CD14-positive monocyte (primary cell): ENCODE measurements around the gene LAG3. TPM values are rescaled to one million over a fixed set of nuclear protein-coding genes. Genes with fewer than 3 reads are reported as not detected.
A peak's percentile ranks its signal among the peaks of the same experiment; 100 is the strongest.

Experiments used
- DNase-seq, 3 donors: peaks; one replicate each; pipeline ENCODE4 v3.0.0-alpha.2; 2011 to 2022
- H2AFZ ChIP-seq: 2 replicates; pipeline ENCODE4 v1.6.0; 2012; ENCODE audit warnings: mild to moderate bottlenecking, low read depth, low read length, inconsistent platforms; ENCODE audit not compliant: insufficient read depth, poor library complexity, severe bottlenecking
- H3K27ac ChIP-seq, 2 donors: 1 replicate in 1 of 2; 2 replicates in 1 of 2; pipeline ENCODE4 v1.5.1; 2012 to 2013; ENCODE audit warnings: low read length in 2 of 2, control low read depth in 1 of 2, inconsistent platforms in 1 of 2, low read depth in 1 of 2, mild to moderate bottlenecking in 1 of 2
- H3K27me3 ChIP-seq, 2 donors: one replicate each; pipeline versions ENCODE4 v1.6.0 to v1.6.1; 2011 to 2013; ENCODE audit warnings: low read length in 2 of 2; ENCODE audit not compliant: control insufficient read depth in 2 of 2, insufficient read depth in 2 of 2
- H3K36me3 ChIP-seq, 2 donors: replicated peaks in 1 of 2; 1 replicate in 1 of 2; 2 replicates in 1 of 2; pipeline versions ENCODE4 v1.5.1 to v1.6.1; 2012 to 2013; ENCODE audit warnings: low read length in 2 of 2, control low read depth in 1 of 2, inconsistent platforms in 1 of 2, mild to moderate bottlenecking in 1 of 2; ENCODE audit not compliant: insufficient read depth in 2 of 2, control insufficient read depth in 1 of 2
- H3K4me1 ChIP-seq, 2 donors: 1 replicate in 1 of 2; 2 replicates in 1 of 2; pipeline versions ENCODE4 v1.5.1 to v1.6.1; 2012 to 2013; ENCODE audit warnings: low read length in 2 of 2, control low read depth in 1 of 2, inconsistent platforms in 1 of 2, mild to moderate bottlenecking in 1 of 2, moderate library complexity in 1 of 2; ENCODE audit not compliant: insufficient read depth in 2 of 2, control insufficient read depth in 1 of 2
- H3K4me2 ChIP-seq: replicated peaks from 2 replicates; pipeline ENCODE3; 2012; ENCODE audit warnings: low read length, moderate library complexity, mild to moderate bottlenecking; ENCODE audit not compliant: poor library complexity, severe bottlenecking; ENCODE audit errors: extremely low read depth
- H3K4me3 ChIP-seq, 3 experiments: fragments of 200-600 bp in 1 of 3; sonication (generic) in 1 of 3; replicated peaks in 1 of 3; 1 replicate in 2 of 3; 2 replicates in 1 of 3; pipeline ENCODE4 v1.5.1; 2011 to 2013; ENCODE audit warnings: low read length in 3 of 3, mild to moderate bottlenecking in 3 of 3, control low read depth in 2 of 3, low read depth in 2 of 3, inconsistent platforms in 1 of 3, moderate library complexity in 1 of 3
- H3K79me2 ChIP-seq: 2 replicates; pipeline ENCODE4 v1.6.0; 2012; ENCODE audit warnings: mild to moderate bottlenecking, control low read depth, inconsistent platforms, low read length, moderate library complexity; ENCODE audit not compliant: insufficient read depth
- H3K9ac ChIP-seq: 2 replicates; pipeline ENCODE4 v1.6.0; 2017; ENCODE audit warnings: low read length, mild to moderate bottlenecking; ENCODE audit not compliant: insufficient read depth, poor library complexity, severe bottlenecking
- H3K9me3 ChIP-seq, 2 donors: replicated peaks in 1 of 2; 1 replicate in 1 of 2; 2 replicates in 1 of 2; pipeline versions ENCODE4 v1.5.1 to v1.6.1; 2012 to 2013; ENCODE audit warnings: low read length in 2 of 2, control low read depth in 1 of 2; ENCODE audit not compliant: control insufficient read depth in 1 of 2, insufficient read depth in 1 of 2
- H4K20me1 ChIP-seq: 2 replicates; pipeline ENCODE4 v1.6.0; 2012; ENCODE audit warnings: mild to moderate bottlenecking, low read length, control low read depth, moderate library complexity; ENCODE audit not compliant: insufficient read depth
- H3K27ac Mint-ChIP-seq, 7 donors: one replicate each; pipeline ENCODE4 v1.8.0; 2020; ENCODE audit warnings: mild to moderate bottlenecking in 7 of 7, mixed read lengths in 7 of 7, moderate library complexity in 6 of 7, inconsistent platforms in 2 of 7
- H3K27me3 Mint-ChIP-seq, 3 donors: one replicate each; pipeline ENCODE4 v1.8.0; 2021 to 2022; ENCODE audit warnings: low read depth in 3 of 3, mild to moderate bottlenecking in 3 of 3, mixed read lengths in 3 of 3, moderate library complexity in 3 of 3, inconsistent platforms in 1 of 3
- H3K36me3 Mint-ChIP-seq, 2 donors: one replicate each; pipeline ENCODE4 v1.8.0; 2020; ENCODE audit warnings: mixed read lengths in 2 of 2, inconsistent platforms in 1 of 2, mild to moderate bottlenecking in 1 of 2
- H3K4me1 Mint-ChIP-seq: one replicate; pipeline ENCODE4 v1.8.0; 2020; ENCODE audit warnings: mild to moderate bottlenecking, mixed read lengths
- H3K4me3 Mint-ChIP-seq, 2 donors: one replicate each; pipeline ENCODE4 v1.8.0; 2020; ENCODE audit warnings: mild to moderate bottlenecking in 2 of 2, mixed read lengths in 2 of 2, moderate library complexity in 1 of 2
- H3K9me3 Mint-ChIP-seq, 7 donors: one replicate each; pipeline ENCODE4 v1.8.0; 2020 to 2022; ENCODE audit warnings: mixed read lengths in 7 of 7, mild to moderate bottlenecking in 6 of 7, moderate library complexity in 6 of 7, inconsistent platforms in 2 of 7
- WGBS: methylation state at CpG from one replicate; pipeline ENCODE4 v1.1.5; 2013; ENCODE audit warnings: missing lambda C conversion rate; ENCODE audit not compliant: insufficient coverage; 5-methylcytosine and 5-hydroxymethylcytosine counted together
- intact Hi-C, 2 donors: fragments of 100-400 bp; cut with micrococcal nuclease; formaldehyde crosslinking; loops; one replicate each; pipeline versions ENCODE4 v1.15.0 to v1.15.1; 2023
- polyA plus RNA-seq, 3 donors: library from polyadenylated mRNA; depleted of rRNA in 1 of 3; unstranded in 2 of 3; stranded (reverse) in 1 of 3; fragments of 300-500 nt in 2 of 3; fragments of >200 nt in 1 of 3; fragmentation: Illumina TruSeq in 2 of 3; gene quantifications; 1 replicate in 2 of 3; 2 replicates in 1 of 3; pipeline ENCODE4 v1.2.3, GENCODE V29; 2012 to 2021
- TF ChIP-seq, protein P1 (sequence below): fragments of 200-600 bp; IDR thresholded peaks from one replicate; pipeline ENCODE4 v1.8.0; 2022; ENCODE audit warnings: antibody characterized with exemption, mild to moderate bottlenecking

LAG3 gene
- polyA plus RNA-seq, 3 donors: 0.04 TPM; not detected in 2

DNA sequence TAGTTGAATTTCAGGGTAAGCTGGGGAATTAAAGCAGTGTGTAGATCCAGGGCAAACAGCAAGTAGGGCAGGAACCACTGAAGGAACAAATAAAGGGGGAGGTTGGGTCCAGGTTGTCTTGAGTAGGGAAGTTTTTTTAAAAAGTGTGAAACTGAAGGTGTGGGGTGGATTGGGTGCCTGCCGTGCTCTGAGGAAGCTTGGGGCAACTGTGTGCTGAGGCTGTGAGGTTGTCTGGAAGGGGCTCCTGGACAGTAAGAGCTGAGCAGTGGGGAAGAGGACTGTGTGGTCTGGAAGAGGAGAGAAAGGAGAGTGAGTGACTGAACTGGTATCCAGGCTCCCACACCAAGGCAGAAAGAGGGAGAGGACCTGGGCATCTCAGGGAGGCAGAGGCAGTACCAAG lies 38.4 kb downstream of the LAG3 start:
- Mint-ChIP-seq H3K36me3 (peaks cover 47 to 58% of the 10 kb centered on the region in 2 donors), H3K9me3 (peaks cover 0 to 1% (median 0%) of the 10 kb centered on the region in 7 donors), H3K27ac (peak overlapping the region in 5 of 7 donors; percentile 3 to 83 (median 27)), H3K27me3 (no peaks in the 10 kb centered on the region), H3K4me1 (peaks cover 18% of the 10 kb centered on the region), H3K4me3 (no peak overlapping the region)
- TF ChIP-seq, protein P1, sequence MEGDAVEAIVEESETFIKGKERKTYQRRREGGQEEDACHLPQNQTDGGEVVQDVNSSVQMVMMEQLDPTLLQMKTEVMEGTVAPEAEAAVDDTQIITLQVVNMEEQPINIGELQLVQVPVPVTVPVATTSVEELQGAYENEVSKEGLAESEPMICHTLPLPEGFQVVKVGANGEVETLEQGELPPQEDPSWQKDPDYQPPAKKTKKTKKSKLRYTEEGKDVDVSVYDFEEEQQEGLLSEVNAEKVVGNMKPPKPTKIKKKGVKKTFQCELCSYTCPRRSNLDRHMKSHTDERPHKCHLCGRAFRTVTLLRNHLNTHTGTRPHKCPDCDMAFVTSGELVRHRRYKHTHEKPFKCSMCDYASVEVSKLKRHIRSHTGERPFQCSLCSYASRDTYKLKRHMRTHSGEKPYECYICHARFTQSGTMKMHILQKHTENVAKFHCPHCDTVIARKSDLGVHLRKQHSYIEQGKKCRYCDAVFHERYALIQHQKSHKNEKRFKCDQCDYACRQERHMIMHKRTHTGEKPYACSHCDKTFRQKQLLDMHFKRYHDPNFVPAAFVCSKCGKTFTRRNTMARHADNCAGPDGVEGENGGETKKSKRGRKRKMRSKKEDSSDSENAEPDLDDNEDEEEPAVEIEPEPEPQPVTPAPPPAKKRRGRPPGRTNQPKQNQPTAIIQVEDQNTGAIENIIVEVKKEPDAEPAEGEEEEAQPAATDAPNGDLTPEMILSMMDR: no peak
- peaks cover 12 to 14% of the 10 kb centered on the region in 2 donors for H3K4me1 ChIP-seq
- no peaks in the 10 kb centered on the region for H3K9me3 ChIP-seq
- DNase-seq: no peak
- no peak overlapping the region for H3K4me2 ChIP-seq
- no peak overlapping the region for H2AFZ ChIP-seq
- intact Hi-C loops: no loop called here
- H4K20me1 ChIP-seq: peaks cover 80% of the 10 kb centered on the region
- no peak overlapping the region for H3K27ac ChIP-seq
- 93% methylated on average over 1 of the region's 1 CpG for WGBS
- H3K9ac ChIP-seq: no peak overlapping the region
- H3K4me3 ChIP-seq: no peak overlapping the region
- no peaks in the 10 kb centered on the region for H3K79me2 ChIP-seq
- H3K36me3 ChIP-seq: peaks cover 34 to 47% of the 10 kb centered on the region in 2 donors
- no peaks in the 10 kb centered on the region for H3K27me3 ChIP-seq

DNA sequence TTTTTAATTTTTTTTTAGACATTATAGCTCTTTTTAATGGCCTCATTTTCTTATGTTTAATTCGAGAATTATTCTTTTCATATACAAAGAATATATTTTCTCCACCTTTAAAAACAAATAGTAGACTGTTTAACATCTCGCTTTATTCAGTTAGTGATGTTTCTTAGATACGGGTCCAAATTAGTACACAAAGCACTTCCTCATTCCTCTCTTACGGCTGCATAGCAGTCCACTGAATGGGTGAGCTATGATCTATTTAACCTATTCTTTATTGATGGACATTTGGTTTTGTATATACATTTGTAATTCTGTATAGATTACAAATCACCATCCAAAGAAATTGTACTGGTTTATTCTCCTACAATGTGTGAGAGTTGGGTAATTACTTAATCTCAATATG lies 41.0 kb downstream of the LAG3 start:
- H3K36me3 ChIP-seq: peaks cover 50 to 59% of the 10 kb centered on the region in 2 donors
- Mint-ChIP-seq H3K4me3 (no peak overlapping the region), H3K27ac (no peak overlapping the region), H3K36me3 (peaks cover 60 to 70% of the 10 kb centered on the region in 2 donors), H3K27me3 (peaks cover 0 to 2% (median 0%) of the 10 kb centered on the region in 3 donors), H3K9me3 (peaks cover 0 to 2% (median 0%) of the 10 kb centered on the region in 7 donors), H3K4me1 (peaks cover 20% of the 10 kb centered on the region)
- no peaks in the 10 kb centered on the region for H3K79me2 ChIP-seq
- H4K20me1 ChIP-seq: peaks cover 81% of the 10 kb centered on the region
- no peak overlapping the region for H2AFZ ChIP-seq
- no peak overlapping the region for H3K4me2 ChIP-seq
- no peaks in the 10 kb centered on the region for H3K9me3 ChIP-seq
- no peak overlapping the region for H3K27ac ChIP-seq
- H3K9ac ChIP-seq: no peak overlapping the region
- peaks cover 12 to 19% of the 10 kb centered on the region in 2 donors for H3K4me1 ChIP-seq
- TF ChIP-seq, protein P1: no peak
- WGBS: no CpG with 5 or more reads among the region's 4 CpGs
- no peak overlapping the region for H3K4me3 ChIP-seq
- no peaks in the 10 kb centered on the region for H3K27me3 ChIP-seq
- intact Hi-C loops: no loop called here
- DNase-seq: peak in 1 of 3 donors; percentile 3
